Measurements from ENCODE around the gene LSAMP.

- TF ChIP-seq FOXJ3 (CRISPR knock-in tag; IDR thresholded peaks at IDR 0.05), result no peak
- TF ChIP-seq CTCF (IDR thresholded peaks at IDR 0.05), result no peak
These were observed 644.7 kb downstream of the LSAMP start for GRCh38 chr3:115800489-115801075.

Measured in SK-N-SH (cell line).